Measurements from ENCODE around the gene CTPS1. TPM values are rescaled to one million over a fixed set of nuclear protein-coding genes. Genes with fewer than 3 reads are reported as not detected.

Gene CTPS1
- total and polyA plus RNA-seq, 7 donors: 1.8 to 99.0 (median 26.0) TPM

- peak overlapping the region in 3 of 4 donors; percentile 3 to 50 (median 30) for H3K27ac ChIP-seq
- H3K27me3 ChIP-seq: no peaks in the 10 kb centered on the region
- intact Hi-C loops (cut with DNase I): no loop called here
- no peak overlapping the region for H3K4me3 ChIP-seq
- H3K36me3 ChIP-seq: no peaks in the 10 kb centered on the region
- no peaks in the 10 kb centered on the region for H3K9me3 ChIP-seq
- TF ChIP-seq POLR2AphosphoS5 (IDR thresholded peaks at IDR 0.05) (peak in 1 of 4 donors; percentile 17), POLR2A (IDR thresholded peaks at IDR 0.05) (no peak), CTCF (IDR thresholded peaks at IDR 0.05) (no peak), EP300 (IDR thresholded peaks at IDR 0.05) (no peak)
- 75 to 80% methylated on average over 5 of the region's 5 CpGs for WGBS, 2 donors
- no peak for DNase-seq
- peaks cover 0 to 29% (median 16%) of the 10 kb centered on the region in 4 donors for H3K4me1 ChIP-seq
These were observed 42.6 kb upstream of the CTPS1 start for GRCh38 chr1:40936931-40937339.

DNA sequence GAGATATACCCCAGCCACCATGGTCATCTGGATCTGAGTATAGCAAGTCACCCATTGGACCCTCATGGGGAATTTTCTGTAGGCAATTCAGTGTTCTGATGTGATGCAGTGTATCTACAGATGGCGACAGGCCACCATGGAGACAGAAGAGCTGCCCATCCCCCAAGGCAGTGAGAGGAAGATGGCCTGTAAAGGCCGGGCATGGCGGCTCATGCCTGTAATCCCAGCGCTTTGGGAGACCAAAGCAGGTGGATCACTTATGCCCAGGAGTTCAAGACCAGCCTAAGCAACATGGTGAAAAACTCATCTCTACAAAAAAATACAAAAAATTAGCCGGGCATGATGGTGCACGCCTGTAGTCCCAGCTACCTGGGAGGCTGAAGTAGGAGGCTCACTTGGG lies 41.1 kb upstream of the CTPS1 start:
- no peaks in the 10 kb centered on the region for H3K36me3 ChIP-seq
- intact Hi-C loops (cut with DNase I): no loop called here
- no peak overlapping the region for H3K4me3 ChIP-seq
- no peaks in the 10 kb centered on the region for H3K27me3 ChIP-seq
- 96 to 97% methylated on average over 6 of the region's 6 CpGs for WGBS, 2 donors
- no peak for TF ChIP-seq CTCF (IDR thresholded peaks at IDR 0.05)
- no peak for TF ChIP-seq EP300 (IDR thresholded peaks at IDR 0.05)
- TF ChIP-seq POLR2A (IDR thresholded peaks at IDR 0.05): no peak
- TF ChIP-seq POLR2AphosphoS5 (IDR thresholded peaks at IDR 0.05): no peak
- H3K27ac ChIP-seq: no peak overlapping the region
- peak; percentile 56 for DNase-seq
- peaks cover 0 to 44% (median 19%) of the 10 kb centered on the region in 4 donors for H3K4me1 ChIP-seq
- H3K9me3 ChIP-seq: no peaks in the 10 kb centered on the region

DNA sequence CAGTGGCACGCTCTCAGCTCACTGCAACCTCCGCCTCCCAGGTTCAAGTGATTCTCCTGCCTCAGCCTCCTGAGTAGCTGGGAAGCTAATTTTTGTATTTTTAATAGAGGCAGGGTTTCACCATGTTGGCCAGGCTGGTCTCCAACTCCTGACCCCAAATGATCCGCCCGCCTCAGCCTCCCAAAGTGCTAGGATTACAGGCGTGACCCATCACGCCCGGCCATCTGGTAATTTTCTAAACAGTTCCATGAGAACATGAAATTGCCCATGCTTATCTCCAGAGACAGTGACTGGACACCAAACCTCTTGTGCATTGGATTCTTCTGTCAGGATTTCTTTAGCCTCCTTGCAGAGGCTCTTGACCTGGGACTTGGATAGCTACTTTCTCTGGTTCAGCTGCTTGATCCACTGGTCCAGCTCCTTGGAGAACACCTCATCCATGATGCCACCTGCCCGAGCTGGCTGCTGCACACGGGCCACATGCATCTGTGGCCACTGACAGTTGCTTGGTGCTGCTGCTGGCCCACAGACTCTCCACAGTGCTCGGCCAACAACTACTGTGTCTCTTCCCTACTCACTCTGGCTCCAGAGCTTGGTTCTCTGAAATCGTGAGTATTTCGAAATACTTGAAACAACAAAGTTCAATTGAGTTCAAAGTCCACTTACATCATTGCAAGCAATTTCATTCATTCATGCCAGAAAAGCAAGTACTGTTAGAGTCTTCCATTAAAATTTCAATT lies 40.0 kb upstream of the CTPS1 start:
- no peak overlapping the region for H3K4me3 ChIP-seq
- no peaks in the 10 kb centered on the region for H3K9me3 ChIP-seq
- WGBS, 2 donors: 46 to 65% methylated on average over 12 of the region's 12 CpGs
- TF ChIP-seq POLR2AphosphoS5 (IDR thresholded peaks at IDR 0.05) (peak; percentile 11 to 60 (median 30)), CTCF (IDR thresholded peaks at IDR 0.05) (no peak), POLR2A (IDR thresholded peaks at IDR 0.05) (no peak), EP300 (IDR thresholded peaks at IDR 0.05) (peak in 1 of 4 donors; percentile 17)
- no peaks in the 10 kb centered on the region for H3K36me3 ChIP-seq
- peaks cover 0 to 55% (median 30%) of the 10 kb centered on the region in 4 donors for H3K4me1 ChIP-seq
- H3K27me3 ChIP-seq: no peaks in the 10 kb centered on the region
- intact Hi-C loops (cut with DNase I): loop anchor here (10.0 kb wide), 1 partner anchor 245 kb away; the partner anchor contains the start of gene NFYC
- DNase-seq: peak; percentile 73
- H3K27ac ChIP-seq: peak overlapping the region in 3 of 4 donors; percentile 23 to 53 (median 45)

DNA sequence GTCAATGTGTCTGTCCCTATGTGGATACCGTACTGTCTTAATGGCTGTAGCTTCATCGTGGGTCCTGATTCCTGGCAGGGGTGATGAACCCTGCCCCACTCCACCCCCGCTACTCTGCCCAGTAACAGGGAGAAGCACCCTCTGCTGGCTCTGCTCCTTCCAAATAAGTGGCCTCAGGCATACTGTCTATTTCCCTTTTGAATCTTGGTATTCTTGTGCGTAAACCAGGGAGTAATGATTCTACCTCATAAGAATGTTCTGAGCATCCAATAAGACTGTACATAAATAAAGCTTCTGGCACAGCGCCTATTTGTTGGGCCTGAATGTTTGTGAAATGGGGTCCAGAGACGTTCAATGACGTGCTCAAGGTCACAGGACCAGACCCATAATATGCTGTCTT lies 35.2 kb upstream of the CTPS1 start:
- peak; percentile 86 for DNase-seq
- H3K36me3 ChIP-seq: no peaks in the 10 kb centered on the region
- WGBS, 2 donors: 73 to 79% methylated on average over 7 of the region's 7 CpGs
- no peak overlapping the region for H3K4me3 ChIP-seq
- H3K4me1 ChIP-seq: peaks cover 0 to 71% (median 48%) of the 10 kb centered on the region in 4 donors
- H3K9me3 ChIP-seq: no peaks in the 10 kb centered on the region
- H3K27ac ChIP-seq: peak overlapping the region; percentile 84 to 94 (median 88)
- H3K27me3 ChIP-seq: no peaks in the 10 kb centered on the region
- intact Hi-C loops (cut with DNase I): loop anchor here (10.0 kb wide), 1 partner anchor 250 kb away; the partner anchor contains the start of gene NFYC
- TF ChIP-seq CTCF (IDR thresholded peaks at IDR 0.05) (no peak), EP300 (IDR thresholded peaks at IDR 0.05) (peak; percentile 38 to 92 (median 83)), POLR2AphosphoS5 (IDR thresholded peaks at IDR 0.05) (peak; percentile 69 to 83 (median 76))
